Trophoblast cell (in vitro differentiated cells and primary cell): ENCODE measurements around the gene BUD23.
"Not testable (repeated sequence)": the region's sequence is repeated elsewhere in the genome, so short reads cannot be mapped to it uniquely, and the experiment has no call there.

ENCODE experiments used
- DNase-seq, 2 donors: peaks; one replicate each; pipeline ENCODE4 v3.0.0-alpha.2; 2016
- H2AFZ ChIP-seq: 2 replicates; pipeline ENCODE4 v1.6.1; 2013; ENCODE audit warnings: low read length, moderate library complexity, mild to moderate bottlenecking; ENCODE audit not compliant: insufficient read depth, poor library complexity
- H2AK5ac ChIP-seq: 2 replicates; pipeline ENCODE4 v1.6.1; 2013; ENCODE audit warnings: mild to moderate bottlenecking, low read length
- H2BK120ac ChIP-seq: 2 replicates; pipeline ENCODE4 v1.6.1; 2013; ENCODE audit warnings: low read length, mild to moderate bottlenecking, moderate library complexity; ENCODE audit not compliant: insufficient read depth, poor library complexity
- H2BK12ac ChIP-seq: 2 replicates; pipeline ENCODE4 v1.6.1; 2013; ENCODE audit warnings: mild to moderate bottlenecking, low read length, moderate library complexity
- H2BK5ac ChIP-seq: 2 replicates; pipeline ENCODE4 v1.6.1; 2013; ENCODE audit warnings: low read length, low read depth, moderate library complexity, mild to moderate bottlenecking; ENCODE audit not compliant: poor library complexity
- H3K14ac ChIP-seq: 2 replicates; pipeline ENCODE4 v1.6.1; 2013; ENCODE audit warnings: mild to moderate bottlenecking, low read length
- H3K18ac ChIP-seq: 2 replicates; pipeline ENCODE4 v1.6.1; 2013; ENCODE audit warnings: mild to moderate bottlenecking, low read length
- H3K23ac ChIP-seq: 2 replicates; pipeline ENCODE4 v1.6.1; 2013; ENCODE audit warnings: low read length
- H3K27ac ChIP-seq: 2 replicates; pipeline ENCODE4 v1.5.1; 2013; ENCODE audit warnings: low read depth, mild to moderate bottlenecking, inconsistent platforms, low read length, moderate library complexity
- H3K27me3 ChIP-seq: 2 replicates; pipeline ENCODE4 v1.6.1; 2013; ENCODE audit warnings: inconsistent platforms, mild to moderate bottlenecking, low read length, moderate library complexity; ENCODE audit not compliant: insufficient read depth
- H3K36me3 ChIP-seq, 2 experiments: 1 replicate in 1 of 2; 2 replicates in 1 of 2; pipeline ENCODE4 v1.6.1; 2013; ENCODE audit warnings: low read length in 2 of 2, mild to moderate bottlenecking in 2 of 2, moderate library complexity in 1 of 2; ENCODE audit not compliant: insufficient read depth in 2 of 2, control insufficient read depth in 1 of 2
- H3K4ac ChIP-seq: 2 replicates; pipeline ENCODE4 v1.6.1; 2013; ENCODE audit warnings: low read depth, mild to moderate bottlenecking, low read length, moderate library complexity
- H3K4me1 ChIP-seq, 2 experiments: 1 replicate in 1 of 2; 2 replicates in 1 of 2; pipeline ENCODE4 v1.6.1; 2013; ENCODE audit warnings: low read length in 2 of 2, mild to moderate bottlenecking in 2 of 2, moderate library complexity in 1 of 2; ENCODE audit not compliant: insufficient read depth in 2 of 2, control insufficient read depth in 1 of 2
- H3K4me2 ChIP-seq: 2 replicates; pipeline ENCODE4 v1.6.1; 2013; ENCODE audit warnings: inconsistent platforms, mild to moderate bottlenecking, low read length, moderate library complexity
- H3K4me3 ChIP-seq: 2 replicates; pipeline ENCODE4 v1.5.1; 2013; ENCODE audit warnings: mild to moderate bottlenecking, low read depth, low read length, inconsistent platforms
- H3K79me1 ChIP-seq: one replicate; pipeline ENCODE4 v1.6.1; 2013; ENCODE audit warnings: low read length
- H3K79me2 ChIP-seq: 2 replicates; pipeline ENCODE4 v1.6.1; 2013; ENCODE audit warnings: low read length, mild to moderate bottlenecking; ENCODE audit not compliant: control insufficient read depth, insufficient read depth, poor library complexity
- H3K9ac ChIP-seq: 2 replicates; pipeline ENCODE4 v1.6.1; 2013; ENCODE audit warnings: mild to moderate bottlenecking, low read length
- H3K9me3 ChIP-seq: 2 replicates; pipeline ENCODE4 v1.6.1; 2013; ENCODE audit warnings: low read depth, mild to moderate bottlenecking, control low read depth, inconsistent platforms, low read length; ENCODE audit not compliant: insufficient read depth
- H4K12ac ChIP-seq: 2 replicates; pipeline ENCODE4 v1.6.1; 2013; ENCODE audit warnings: low read depth, mild to moderate bottlenecking, low read length, moderate library complexity
- H4K8ac ChIP-seq: 2 replicates; pipeline ENCODE4 v1.6.1; 2013; ENCODE audit warnings: low read depth, mild to moderate bottlenecking, low read length, moderate library complexity
- H4K91ac ChIP-seq: one replicate; pipeline ENCODE4 v1.6.1; 2013; ENCODE audit warnings: low read depth, mild to moderate bottlenecking, low read length, moderate library complexity
- WGBS: extraction: QIAGEN DNeasy Blood & Tissue Kit; methylation state at CpG from one replicate; pipeline ENCODE4 v1.1.7; 2013; ENCODE audit warnings: missing lambda C conversion rate; ENCODE audit not compliant: insufficient read length, insufficient coverage; ENCODE audit errors: extremely low coverage; 5-methylcytosine and 5-hydroxymethylcytosine counted together

Gene BUD23

DNA sequence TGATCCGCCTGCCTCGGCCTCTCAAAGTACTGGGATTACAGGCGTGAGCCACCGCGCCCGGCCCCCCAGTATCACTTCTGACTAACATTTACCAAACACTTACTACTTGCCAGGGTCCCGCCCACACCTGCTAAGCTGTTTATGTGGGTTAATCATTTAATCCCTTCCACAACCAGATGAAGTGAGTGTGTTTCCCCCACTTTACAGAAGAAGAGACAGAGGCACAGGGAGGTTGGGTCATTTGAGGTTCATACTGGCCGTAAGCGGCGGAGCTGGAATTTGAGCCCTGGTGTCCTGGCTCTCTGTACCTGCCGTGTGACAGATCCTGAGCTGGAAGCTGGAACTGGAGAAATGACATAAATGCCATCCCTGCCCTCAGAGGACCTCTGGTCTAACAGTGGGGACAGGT, 30.9 kb upstream of the BUD23 start:
- no peak for DNase-seq
- Histone ChIP-seq H3K79me2 (no peaks in the 10 kb centered on the region), H2AFZ (no peak overlapping the region), H3K14ac (no peak overlapping the region), H3K79me1 (no peaks in the 10 kb centered on the region), H2BK5ac (no peak overlapping the region), H4K8ac (no peak overlapping the region), H4K12ac (no peak overlapping the region), H2BK120ac (no peak overlapping the region), H3K27ac (no peak overlapping the region), H3K18ac (no peak overlapping the region), H3K4ac (no peak overlapping the region), H3K9ac (no peak overlapping the region), H3K4me2 (no peak overlapping the region), H4K91ac (no peak overlapping the region), H3K23ac (no peak overlapping the region), H3K27me3 (peaks cover 19% of the 10 kb centered on the region), H2AK5ac (no peak overlapping the region), H3K4me3 (no peak overlapping the region), H3K36me3 (no peaks in the 10 kb centered on the region), H3K9me3 (peaks cover under 1% of the 10 kb centered on the region), H3K4me1 (peaks cover 0 to 4% of the 10 kb centered on the region in 2 experiments), H2BK12ac (no peak overlapping the region)
- no CpG with 5 or more reads among the region's 11 CpGs for WGBS

- H3K36me3 ChIP-seq, H3K4me3 ChIP-seq, H3K4me2 ChIP-seq, H3K27ac ChIP-seq, H3K4ac ChIP-seq, H2AK5ac ChIP-seq, H3K79me1 ChIP-seq, H3K9ac ChIP-seq, H2BK120ac ChIP-seq, H3K27me3 ChIP-seq, H3K4me1 ChIP-seq, H3K79me2 ChIP-seq, H3K14ac ChIP-seq, H4K8ac ChIP-seq, H2BK5ac ChIP-seq, H3K9me3 ChIP-seq, H2BK12ac ChIP-seq, H4K12ac ChIP-seq, H4K91ac ChIP-seq, H3K18ac ChIP-seq, H3K23ac ChIP-seq, H2AFZ ChIP-seq, DNase-seq: not testable (repeated sequence)
- WGBS, result no CpG with 5 or more reads among the region's 4 CpGs
Measured at GRCh38 chr7:73655309-73655708, 28.1 kb upstream of the BUD23 start.

DNA sequence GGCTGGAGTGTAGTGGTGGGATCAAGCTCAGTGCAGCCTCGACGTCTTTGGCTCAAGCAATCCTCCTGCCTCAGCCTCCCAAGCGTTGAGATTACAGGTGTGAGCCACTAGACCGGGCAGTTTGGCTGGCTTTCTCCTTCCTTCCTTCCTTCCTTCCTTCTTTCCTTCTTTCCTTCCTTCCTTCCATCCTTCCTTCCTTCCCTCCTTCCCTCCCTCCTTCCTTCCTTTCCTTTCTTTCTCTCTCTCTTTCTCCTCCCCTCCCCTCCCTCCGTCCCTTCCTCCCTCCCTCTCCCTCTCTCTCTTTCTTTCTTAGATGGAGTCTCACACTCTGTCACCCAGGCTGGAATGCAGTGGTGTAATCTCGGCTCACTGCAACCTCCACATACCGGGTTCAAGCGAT, 23.4 kb upstream of the BUD23 start:
- Histone ChIP-seq H3K9me3 (no peaks in the 10 kb centered on the region), H3K4me3 (no peak overlapping the region), H3K9ac (no peak overlapping the region), H3K4ac (no peak overlapping the region), H3K14ac (no peak overlapping the region), H4K12ac (no peak overlapping the region), H3K79me2 (no peaks in the 10 kb centered on the region), H2AK5ac (no peak overlapping the region), H3K27me3 (no peaks in the 10 kb centered on the region), H4K91ac (no peak overlapping the region), H3K23ac (no peak overlapping the region), H3K36me3 (no peaks in the 10 kb centered on the region), H2AFZ (no peak overlapping the region), H4K8ac (no peak overlapping the region), H3K27ac (no peak overlapping the region), H3K4me2 (no peak overlapping the region), H3K18ac (no peak overlapping the region), H3K79me1 (no peaks in the 10 kb centered on the region), H2BK120ac (no peak overlapping the region), H2BK12ac (no peak overlapping the region), H3K4me1 (no peaks in the 10 kb centered on the region), H2BK5ac (no peak overlapping the region)
- no peak for DNase-seq
- WGBS, result no CpG with 5 or more reads among the region's 8 CpGs

DNA sequence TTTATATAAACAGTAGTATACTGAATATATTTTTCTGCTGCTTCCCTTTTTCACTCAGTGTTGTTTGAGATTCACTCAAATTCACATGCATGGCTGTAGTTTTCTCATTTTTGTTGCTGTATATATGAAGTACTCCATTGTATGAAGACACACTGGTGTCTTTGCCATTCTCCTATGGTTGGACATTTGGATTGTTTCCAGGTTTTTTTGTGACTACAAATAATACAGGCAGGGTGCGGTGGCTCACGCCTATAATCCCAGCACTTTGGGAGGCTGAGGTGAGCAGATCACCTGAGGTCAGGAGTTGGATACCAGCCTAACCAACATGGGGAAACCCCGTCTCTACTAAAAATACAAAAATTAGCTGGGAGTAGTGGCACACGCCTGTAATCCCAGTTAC, 22.8 kb upstream of the BUD23 start:
- not testable (repeated sequence) for H4K91ac ChIP-seq, H3K4me3 ChIP-seq, H3K36me3 ChIP-seq, DNase-seq, H2AFZ ChIP-seq, H3K4ac ChIP-seq, H3K18ac ChIP-seq, H4K8ac ChIP-seq, H2AK5ac ChIP-seq, H3K14ac ChIP-seq, H3K79me1 ChIP-seq, H2BK5ac ChIP-seq, H3K27ac ChIP-seq, H3K9ac ChIP-seq, H3K23ac ChIP-seq, H3K4me2 ChIP-seq, H3K27me3 ChIP-seq, H2BK120ac ChIP-seq, H4K12ac ChIP-seq, H2BK12ac ChIP-seq, H3K79me2 ChIP-seq, H3K4me1 ChIP-seq, H3K9me3 ChIP-seq
- WGBS, result no CpG with 5 or more reads among the region's 4 CpGs
